Breast epithelium (tissue), 4 donors: Measurements from ENCODE around the gene SUGP1. TPM values are rescaled to one million over a fixed set of nuclear protein-coding genes. Genes with fewer than 3 reads are reported as not detected.

Source experiments
- DNase-seq, 2 donors: peaks; one replicate each; pipeline ENCODE4 v3.0.0-alpha.2; 2019; ENCODE audit warnings: low spot score in 2 of 2
- H3K27ac ChIP-seq, 2 donors: fragments of 200-600 bp; sonication (generic) in 1 of 2; one replicate each; pipeline ENCODE4 v1.5.1; 2016 to 2019; ENCODE audit warnings: mild to moderate bottlenecking in 1 of 2
- H3K27me3 ChIP-seq, 2 donors: fragments of 200-600 bp; sonication (generic) in 1 of 2; one replicate each; pipeline versions ENCODE4 v1.5.1 to v1.6.0; 2017 to 2019; ENCODE audit warnings: control low read depth in 1 of 2, mild to moderate bottlenecking in 1 of 2
- H3K36me3 ChIP-seq: fragments of 200-600 bp; one replicate; pipeline ENCODE4 v1.5.1; 2019
- H3K4me1 ChIP-seq, 2 donors: fragments of 200-600 bp; sonication (generic); one replicate each; pipeline ENCODE4 v1.5.1; 2016 to 2019; ENCODE audit warnings: control low read depth in 1 of 2
- H3K4me3 ChIP-seq, 3 donors: fragments of 200-600 bp; sonication (generic); 1 replicate in 2 of 3; 2 replicates in 1 of 3; pipeline ENCODE4 v1.5.1; 2016 to 2019; ENCODE audit warnings: mild to moderate bottlenecking in 3 of 3, moderate library complexity in 2 of 3
- H3K9me3 ChIP-seq, 2 donors: fragments of 200-600 bp; sonication (generic) in 1 of 2; one replicate each; pipeline ENCODE4 v1.5.1; 2016 to 2019; ENCODE audit warnings: control low read depth in 1 of 2
- POLR2A ChIP-seq: fragments of 450-650 bp; IDR thresholded peaks from one replicate; pipeline ENCODE4 v1.6.1; 2016; ENCODE audit warnings: antibody characterized with exemption, mild to moderate bottlenecking, moderate library complexity
- POLR2AphosphoS5 ChIP-seq, 3 donors: sonication (generic); formaldehyde crosslinking; IDR thresholded peaks; one replicate each; pipeline ENCODE4 v1.6.1; 2017; ENCODE audit warnings: antibody characterized with exemption in 3 of 3
- intact Hi-C: fragments of 100-400 bp; cut with DNase I; formaldehyde crosslinking; loops from one replicate; pipeline ENCODE4 v1.15.1; 2023; ENCODE audit warnings: low total_unique reads
- total RNA-seq, 3 donors: library from RNA; depleted of rRNA; stranded (reverse); fragments of >200 nt; gene quantifications; one replicate each; pipeline ENCODE4 v1.1.0, GENCODE V29; 2016
- TF ChIP-seq, protein P1 (sequence below), 3 donors: fragments of 450-650 bp; IDR thresholded peaks; one replicate each; pipeline ENCODE4 v1.5.1; 2016 to 2017; ENCODE audit warnings: antibody characterized with exemption in 3 of 3, mild to moderate bottlenecking in 3 of 3, moderate library complexity in 3 of 3

SUGP1 gene
- total RNA-seq, 3 donors from 2014 or later = 23.8 to 31.6 (median 29.8) TPM

DNA sequence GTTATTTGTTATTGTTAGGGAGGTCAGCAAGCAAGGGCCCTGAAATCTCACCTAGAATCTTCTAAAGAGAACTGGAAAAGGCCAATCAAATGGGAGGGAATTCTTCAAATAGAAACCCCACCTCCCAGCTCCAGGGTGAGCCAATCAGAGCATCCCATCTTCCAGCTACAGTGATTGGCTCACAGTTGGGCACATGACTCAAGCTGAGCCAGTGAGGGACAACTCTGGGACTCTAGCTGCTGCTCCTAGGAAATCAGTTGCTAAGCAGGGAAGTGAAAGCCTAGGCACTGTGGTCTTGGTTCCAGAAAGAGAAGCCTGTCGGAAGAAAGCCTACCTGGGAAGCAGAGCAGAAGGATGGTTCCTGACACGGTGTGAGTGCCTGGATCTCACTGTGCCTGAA is 60.6 kb downstream of the SUGP1 start:
- H3K4me1 ChIP-seq = no peaks in the 10 kb centered on the region
- peaks cover 0 to 7% of the 10 kb centered on the region in 2 donors for H3K9me3 ChIP-seq
- no peak overlapping the region for H3K27ac ChIP-seq
- H3K4me3 ChIP-seq = no peak overlapping the region
- TF ChIP-seq POLR2A = no peak
- TF ChIP-seq, protein P1, sequence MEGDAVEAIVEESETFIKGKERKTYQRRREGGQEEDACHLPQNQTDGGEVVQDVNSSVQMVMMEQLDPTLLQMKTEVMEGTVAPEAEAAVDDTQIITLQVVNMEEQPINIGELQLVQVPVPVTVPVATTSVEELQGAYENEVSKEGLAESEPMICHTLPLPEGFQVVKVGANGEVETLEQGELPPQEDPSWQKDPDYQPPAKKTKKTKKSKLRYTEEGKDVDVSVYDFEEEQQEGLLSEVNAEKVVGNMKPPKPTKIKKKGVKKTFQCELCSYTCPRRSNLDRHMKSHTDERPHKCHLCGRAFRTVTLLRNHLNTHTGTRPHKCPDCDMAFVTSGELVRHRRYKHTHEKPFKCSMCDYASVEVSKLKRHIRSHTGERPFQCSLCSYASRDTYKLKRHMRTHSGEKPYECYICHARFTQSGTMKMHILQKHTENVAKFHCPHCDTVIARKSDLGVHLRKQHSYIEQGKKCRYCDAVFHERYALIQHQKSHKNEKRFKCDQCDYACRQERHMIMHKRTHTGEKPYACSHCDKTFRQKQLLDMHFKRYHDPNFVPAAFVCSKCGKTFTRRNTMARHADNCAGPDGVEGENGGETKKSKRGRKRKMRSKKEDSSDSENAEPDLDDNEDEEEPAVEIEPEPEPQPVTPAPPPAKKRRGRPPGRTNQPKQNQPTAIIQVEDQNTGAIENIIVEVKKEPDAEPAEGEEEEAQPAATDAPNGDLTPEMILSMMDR (IDR thresholded peaks at IDR 0.05) = no peak
- TF ChIP-seq POLR2AphosphoS5 (IDR thresholded peaks at IDR 0.05) = no peak
- intact Hi-C loops = no loop called here
- DNase-seq = no peak
- H3K27me3 ChIP-seq = peaks cover 3 to 34% of the 10 kb centered on the region in 2 donors
- no peaks in the 10 kb centered on the region for H3K36me3 ChIP-seq

DNA sequence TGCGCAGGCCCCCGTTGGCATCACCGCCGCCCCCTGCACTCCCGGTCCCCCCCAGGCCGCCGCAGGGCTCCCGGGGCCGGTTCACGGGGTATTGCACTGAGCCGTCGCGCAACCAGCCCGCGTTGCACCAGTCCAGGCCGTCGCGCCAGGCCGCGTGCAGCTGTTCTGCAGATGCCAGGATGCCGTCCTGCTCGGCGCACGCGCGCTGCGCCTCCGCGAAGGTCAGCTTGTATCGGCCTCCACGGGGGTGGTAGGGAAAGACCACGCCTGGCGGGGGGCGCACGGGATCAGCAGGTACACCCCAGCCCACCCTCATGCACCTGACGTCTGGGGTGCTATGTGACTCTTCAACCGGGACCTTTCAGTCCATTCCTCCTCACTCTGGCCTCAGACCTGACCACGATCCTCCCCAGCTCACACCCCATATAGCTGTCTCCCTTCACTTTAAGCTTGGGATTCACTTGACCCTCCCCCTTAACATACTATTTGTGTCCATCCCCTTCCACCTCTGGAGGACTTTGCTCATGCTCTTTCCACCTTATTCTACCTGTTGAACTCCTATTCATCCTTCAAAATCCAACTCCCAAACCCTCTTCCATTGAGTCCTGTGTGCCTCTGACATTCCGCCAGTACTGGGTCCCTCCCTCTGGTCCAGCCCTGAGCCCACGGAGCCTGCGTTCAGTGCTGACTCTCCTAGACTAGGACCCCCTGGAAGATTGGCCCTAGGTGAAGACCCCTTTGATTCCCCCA is 61.5 kb downstream of the SUGP1 start:
- intact Hi-C loops = no loop called here
- TF ChIP-seq POLR2A (no peak), POLR2AphosphoS5 (IDR thresholded peaks at IDR 0.05) (no peak)
- TF ChIP-seq, protein P1 (IDR thresholded peaks at IDR 0.05) = no peak
- no peaks in the 10 kb centered on the region for H3K36me3 ChIP-seq
- H3K27ac ChIP-seq = no peak overlapping the region
- peaks cover 0 to 7% of the 10 kb centered on the region in 2 donors for H3K9me3 ChIP-seq
- H3K4me3 ChIP-seq = no peak overlapping the region
- no peaks in the 10 kb centered on the region for H3K4me1 ChIP-seq
- no peak for DNase-seq
- peaks cover 3 to 34% of the 10 kb centered on the region in 2 donors for H3K27me3 ChIP-seq

DNA sequence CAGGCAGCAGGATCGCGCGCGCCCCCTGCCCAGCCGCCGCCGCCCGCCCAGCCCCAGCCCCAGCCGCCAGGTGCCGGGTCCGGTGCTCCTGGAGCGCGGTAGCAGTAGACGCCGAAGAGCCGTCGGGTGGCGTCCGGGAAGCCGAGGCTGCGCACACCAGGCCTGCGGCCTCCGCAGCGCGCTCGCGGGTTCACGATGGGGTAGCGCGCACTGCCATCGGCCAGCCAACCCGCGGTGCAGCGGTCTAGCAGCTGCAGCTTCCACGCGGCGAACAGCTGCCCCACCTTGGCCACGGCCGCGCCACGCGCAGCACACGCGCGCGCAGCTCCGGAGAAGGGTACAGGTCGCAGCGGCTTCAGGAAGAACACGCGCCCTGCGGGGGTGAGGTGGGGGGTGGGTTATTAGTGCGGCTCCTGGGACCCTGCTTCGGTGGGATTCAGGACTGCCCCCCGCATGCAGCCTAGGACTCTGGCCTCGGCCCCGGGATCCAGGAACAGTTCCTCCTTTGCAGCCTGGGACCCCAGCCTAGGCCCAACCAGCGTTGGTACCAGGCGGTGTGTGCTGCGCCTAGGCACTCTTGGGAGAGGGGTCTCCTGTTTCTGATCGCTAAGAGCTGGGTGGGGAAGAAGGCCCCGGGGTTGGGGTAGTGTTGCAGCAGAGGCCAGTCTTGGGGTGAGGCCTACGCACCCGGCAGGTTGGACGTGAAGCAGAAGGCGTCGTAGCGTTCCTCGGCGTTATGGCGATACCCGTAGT is 62.3 kb downstream of the SUGP1 start:
- Histone ChIP-seq H3K9me3 (peaks cover 0 to 7% of the 10 kb centered on the region in 2 donors), H3K27me3 (peaks cover 3 to 32% of the 10 kb centered on the region in 2 donors), H3K36me3 (no peaks in the 10 kb centered on the region), H3K27ac (no peak overlapping the region), H3K4me3 (no peak overlapping the region), H3K4me1 (no peaks in the 10 kb centered on the region)
- no peak for DNase-seq
- intact Hi-C loops = no loop called here
- TF ChIP-seq, protein P1 (IDR thresholded peaks at IDR 0.05) = no peak

DNA sequence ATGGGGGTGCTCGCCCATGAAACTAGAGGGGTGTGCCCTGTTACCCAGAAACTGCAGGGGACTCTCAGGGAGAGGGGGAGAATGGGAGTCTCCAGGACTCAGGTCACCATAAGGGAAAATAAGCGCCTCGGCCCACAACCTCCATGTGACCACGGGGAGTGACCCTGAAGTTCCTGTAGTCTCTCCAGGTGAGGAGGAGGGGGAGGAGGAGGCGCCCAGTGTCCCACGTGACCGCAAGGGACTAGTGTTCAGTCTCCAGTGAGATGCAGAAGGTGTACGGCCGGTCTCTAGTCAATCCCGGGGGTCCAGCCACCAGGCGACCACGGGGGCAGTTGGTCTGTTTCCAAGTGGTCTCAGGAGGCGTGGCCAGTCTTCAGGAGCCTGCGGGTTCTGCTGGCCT is 63.2 kb downstream of the SUGP1 start:
- no peak overlapping the region for H3K27ac ChIP-seq

More for the DNA sequence above, 63.2 kb downstream of the SUGP1 start:
- DNase-seq = no peak
- H3K36me3 ChIP-seq = no peaks in the 10 kb centered on the region
- H3K9me3 ChIP-seq = peaks cover 0 to 7% of the 10 kb centered on the region in 2 donors
- no peaks in the 10 kb centered on the region for H3K4me1 ChIP-seq
- peaks cover 3 to 26% of the 10 kb centered on the region in 2 donors for H3K27me3 ChIP-seq
- TF ChIP-seq POLR2A = no peak
- TF ChIP-seq POLR2AphosphoS5 (IDR thresholded peaks at IDR 0.05) = no peak
- TF ChIP-seq, protein P1 (IDR thresholded peaks at IDR 0.05) = no peak
- intact Hi-C loops = no loop called here
- H3K4me3 ChIP-seq = no peak overlapping the region
